Measurements from ENCODE around the gene GRAMD1B. TPM values are rescaled to one million over a fixed set of nuclear protein-coding genes. Genes with fewer than 3 reads are reported as not detected.

Gene GRAMD1B
- total RNA-seq, 4 donors from 2014 or later: 2.1 to 7.8 (median 3.2) TPM

GRCh38 chr11:123537726-123538125, 107.7 kb downstream of the GRAMD1B start:
- no peaks in the 10 kb centered on the region for H3K36me3 ChIP-seq
- TF ChIP-seq CTCF (IDR thresholded peaks at IDR 0.05 in 4 of 5, conservative IDR thresholded peaks at IDR 0.05 in 1 of 5) (no peak), POLR2A (IDR thresholded peaks at IDR 0.05) (no peak)
- H3K9me3 ChIP-seq: no peaks in the 10 kb centered on the region
- in situ Hi-C loops (cut with MboI; ENCODE audit: low sequenced_read_pairs in 4 of 4) (no loop called here), intact Hi-C loops (cut with DNase I; ENCODE audit: low total_unique reads) (no loop called here)
- H3K4me3 ChIP-seq: no peak overlapping the region
- DNase-seq (no peak), ATAC-seq (no peak)
- no peak overlapping the region for H3K27ac ChIP-seq
- H3K27me3 ChIP-seq: no peaks in the 10 kb centered on the region
- no peaks in the 10 kb centered on the region for H3K4me1 ChIP-seq

- in situ Hi-C loops (cut with MboI; ENCODE audit: low sequenced_read_pairs in 4 of 4): no loop called here
These were observed 113.7 kb downstream of the GRAMD1B start for GRCh38 chr11:123543797-123544196.

GRCh38 chr11:123544631-123545375, 114.7 kb downstream of the GRAMD1B start:
- H3K36me3 ChIP-seq: no peaks in the 10 kb centered on the region
- H3K4me3 ChIP-seq: no peak overlapping the region
- in situ Hi-C loops (cut with MboI; ENCODE audit: low sequenced_read_pairs in 4 of 4) (no loop called here), intact Hi-C loops (cut with DNase I; ENCODE audit: low total_unique reads) (no loop called here)
- no peak for ATAC-seq
- H3K27ac ChIP-seq: no peak overlapping the region
- TF ChIP-seq CTCF (IDR thresholded peaks at IDR 0.05 in 4 of 5, conservative IDR thresholded peaks at IDR 0.05 in 1 of 5) (no peak), POLR2A (IDR thresholded peaks at IDR 0.05) (no peak)
- no peaks in the 10 kb centered on the region for H3K9me3 ChIP-seq
- no peak for DNase-seq
- H3K27me3 ChIP-seq: no peaks in the 10 kb centered on the region
- no peaks in the 10 kb centered on the region for H3K4me1 ChIP-seq

More at GRCh38 chr11:123543797-123544196, 113.7 kb downstream of the GRAMD1B start:
- Histone ChIP-seq H3K27ac (no peak overlapping the region), H3K9me3 (no peaks in the 10 kb centered on the region), H3K36me3 (no peaks in the 10 kb centered on the region), H3K27me3 (no peaks in the 10 kb centered on the region), H3K4me1 (no peaks in the 10 kb centered on the region), H3K4me3 (no peak overlapping the region)
- no peak for DNase-seq
- intact Hi-C loops (cut with DNase I; ENCODE audit: low total_unique reads): no loop called here
- TF ChIP-seq CTCF (IDR thresholded peaks at IDR 0.05 in 4 of 5, conservative IDR thresholded peaks at IDR 0.05 in 1 of 5): no peak
- ATAC-seq: no peak

GRCh38 chr11:123545726-123546270, 115.7 kb downstream of the GRAMD1B start:
- in situ Hi-C loops (cut with MboI; ENCODE audit: low sequenced_read_pairs in 4 of 4) (no loop called here), intact Hi-C loops (cut with DNase I; ENCODE audit: low total_unique reads) (no loop called here)
- Histone ChIP-seq H3K27ac (no peak overlapping the region), H3K36me3 (no peaks in the 10 kb centered on the region), H3K4me3 (no peak overlapping the region), H3K27me3 (no peaks in the 10 kb centered on the region), H3K9me3 (no peaks in the 10 kb centered on the region), H3K4me1 (no peaks in the 10 kb centered on the region)
- TF ChIP-seq CTCF (IDR thresholded peaks at IDR 0.05 in 4 of 5, conservative IDR thresholded peaks at IDR 0.05 in 1 of 5): no peak
- TF ChIP-seq POLR2A (IDR thresholded peaks at IDR 0.05): no peak
- no peak for ATAC-seq
- no peak for DNase-seq

Measured in gastrocnemius medialis (tissue), 4 donors.